ENCODE measurements around the gene SLCO3A1. TPM values are rescaled to one million over a fixed set of nuclear protein-coding genes. Genes with fewer than 3 reads are reported as not detected.

The SLCO3A1 gene
- total and polyA plus RNA-seq, 2 donors (not counting 1 experiment from before 2014, with no cell fraction given), result 8.1 to 16.8 TPM

- H3K9me3 ChIP-seq (ENCODE audit: control insufficient read depth, insufficient read depth, low read depth, low read length), result no peaks in the 10 kb centered on the region
- H2AFZ ChIP-seq (ENCODE audit: low read length), result no peak overlapping the region
- no peak overlapping the region for H3K27ac ChIP-seq (ENCODE audit: insufficient read depth, low read length)
- no peak for TF ChIP-seq CTCF (conservative IDR thresholded peaks at IDR 0.05 in 1 of 2, IDR thresholded peaks at IDR 0.05 in 1 of 2; ENCODE audit: low read depth in 1 of 2, low read length in 2 of 2)
- no peak for TF ChIP-seq EZH2 (IDR thresholded peaks at IDR 0.05; ENCODE audit: low read length, missing control alignments)
- H3K79me2 ChIP-seq (ENCODE audit: control insufficient read depth, insufficient read depth, low read length), result no peaks in the 10 kb centered on the region
- no peaks in the 10 kb centered on the region for H3K36me3 ChIP-seq (ENCODE audit: control insufficient read depth, insufficient read depth, low read length)
- H3K4me2 ChIP-seq (ENCODE audit: extremely low read depth, insufficient read depth, low read length), result no peak overlapping the region
- H3K4me1 ChIP-seq (ENCODE audit: control insufficient read depth, extremely low read depth, insufficient read depth, low read length), result no peaks in the 10 kb centered on the region
- no peak overlapping the region for H3K9ac ChIP-seq (ENCODE audit: insufficient read depth, low read length)
- no peak overlapping the region for H3K4me3 ChIP-seq (replicated peaks in 1 of 4; ENCODE audit: control extremely low read depth in 1 of 4, insufficient read depth in 1 of 4, low read depth in 3 of 4, low read length in 4 of 4)
- no peaks in the 10 kb centered on the region for H4K20me1 ChIP-seq (ENCODE audit: control insufficient read depth, extremely low read depth, insufficient read depth, low read length)
- H3K27me3 ChIP-seq (ENCODE audit: control insufficient read depth, insufficient read depth, low read length), result no peaks in the 10 kb centered on the region
- DNase-seq (ENCODE audit: low read depth in 2 of 2), result no peak
Observed at GRCh38 chr15:92115834-92116233, 262.3 kb downstream of the SLCO3A1 start.

DNA sequence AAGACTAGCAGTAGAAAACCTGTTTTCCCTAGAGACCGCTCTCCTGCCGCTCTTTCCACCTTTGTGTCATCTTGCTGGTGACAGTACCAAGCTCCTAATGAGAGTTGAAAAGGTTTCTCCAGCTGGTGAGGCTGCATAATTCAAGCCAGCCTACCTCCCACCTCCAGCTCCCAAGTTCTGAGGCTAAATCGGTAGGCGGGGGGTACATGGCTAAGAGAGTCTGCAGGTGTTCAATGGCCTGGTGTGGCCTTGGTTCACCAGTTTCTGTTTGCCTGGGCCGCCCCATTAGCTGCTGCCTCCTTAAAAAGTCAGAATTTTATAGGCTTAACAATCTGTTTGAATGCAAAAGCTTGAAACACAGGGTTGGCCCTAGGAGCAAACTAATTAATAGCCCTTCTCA lies 262.8 kb downstream of the SLCO3A1 start:
- Histone ChIP-seq H3K9me3 (ENCODE audit: control insufficient read depth, insufficient read depth, low read depth, low read length) (no peaks in the 10 kb centered on the region), H3K4me1 (ENCODE audit: control insufficient read depth, extremely low read depth, insufficient read depth, low read length) (no peaks in the 10 kb centered on the region), H3K4me2 (ENCODE audit: extremely low read depth, insufficient read depth, low read length) (no peak overlapping the region), H3K27me3 (ENCODE audit: control insufficient read depth, insufficient read depth, low read length) (no peaks in the 10 kb centered on the region), H3K36me3 (ENCODE audit: control insufficient read depth, insufficient read depth, low read length) (no peaks in the 10 kb centered on the region), H3K9ac (ENCODE audit: insufficient read depth, low read length) (no peak overlapping the region), H4K20me1 (ENCODE audit: control insufficient read depth, extremely low read depth, insufficient read depth, low read length) (no peaks in the 10 kb centered on the region), H2AFZ (ENCODE audit: low read length) (no peak overlapping the region), H3K27ac (ENCODE audit: insufficient read depth, low read length) (no peak overlapping the region), H3K79me2 (ENCODE audit: control insufficient read depth, insufficient read depth, low read length) (no peaks in the 10 kb centered on the region), H3K4me3 (replicated peaks in 1 of 4; ENCODE audit: control extremely low read depth in 1 of 4, insufficient read depth in 1 of 4, low read depth in 3 of 4, low read length in 4 of 4) (no peak overlapping the region)
- DNase-seq (ENCODE audit: low read depth in 2 of 2), result no peak
- TF ChIP-seq EZH2 (IDR thresholded peaks at IDR 0.05; ENCODE audit: low read length, missing control alignments) (no peak), CTCF (conservative IDR thresholded peaks at IDR 0.05 in 1 of 2, IDR thresholded peaks at IDR 0.05 in 1 of 2; ENCODE audit: low read depth in 1 of 2, low read length in 2 of 2) (no peak)

DNA sequence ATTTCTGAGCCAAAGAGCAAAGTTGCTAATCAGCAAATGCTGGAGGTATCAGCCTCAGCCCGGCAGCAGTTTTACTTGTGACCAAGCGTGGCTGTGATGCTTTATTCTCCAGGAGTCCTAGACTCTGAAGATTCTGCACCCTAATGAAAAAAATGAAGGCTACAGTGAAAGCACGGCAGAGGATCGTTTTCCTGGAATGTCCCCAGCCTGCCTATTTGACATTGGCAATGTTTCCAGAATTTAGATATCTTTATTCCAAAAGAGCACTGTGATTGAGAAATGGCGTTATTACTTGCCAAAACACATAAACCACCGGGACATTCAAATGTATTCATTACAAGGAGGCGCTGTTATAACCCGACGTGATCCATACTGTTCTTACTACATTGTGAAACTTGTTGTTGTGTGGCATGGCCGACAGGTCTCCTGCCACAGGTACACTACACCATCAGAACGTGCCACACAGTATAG lies 263.8 kb downstream of the SLCO3A1 start:
- no peaks in the 10 kb centered on the region for H3K27me3 ChIP-seq (ENCODE audit: control insufficient read depth, insufficient read depth, low read length)
- no peak overlapping the region for H3K9ac ChIP-seq (ENCODE audit: insufficient read depth, low read length)
- no peaks in the 10 kb centered on the region for H3K36me3 ChIP-seq (ENCODE audit: control insufficient read depth, insufficient read depth, low read length)
- TF ChIP-seq EZH2 (IDR thresholded peaks at IDR 0.05; ENCODE audit: low read length, missing control alignments) (no peak), CTCF (conservative IDR thresholded peaks at IDR 0.05 in 1 of 2, IDR thresholded peaks at IDR 0.05 in 1 of 2; ENCODE audit: low read depth in 1 of 2, low read length in 2 of 2) (no peak)
- no peaks in the 10 kb centered on the region for H3K79me2 ChIP-seq (ENCODE audit: control insufficient read depth, insufficient read depth, low read length)
- no peaks in the 10 kb centered on the region for H3K4me1 ChIP-seq (ENCODE audit: control insufficient read depth, extremely low read depth, insufficient read depth, low read length)
- no peak overlapping the region for H3K4me2 ChIP-seq (ENCODE audit: extremely low read depth, insufficient read depth, low read length)
- H3K9me3 ChIP-seq (ENCODE audit: control insufficient read depth, insufficient read depth, low read depth, low read length), result no peaks in the 10 kb centered on the region
- DNase-seq (ENCODE audit: low read depth in 2 of 2), result peak in 1 of 2 donors; percentile 47
- no peak overlapping the region for H3K27ac ChIP-seq (ENCODE audit: insufficient read depth, low read length)
- H2AFZ ChIP-seq (ENCODE audit: low read length), result no peak overlapping the region
- no peaks in the 10 kb centered on the region for H4K20me1 ChIP-seq (ENCODE audit: control insufficient read depth, extremely low read depth, insufficient read depth, low read length)
- no peak overlapping the region for H3K4me3 ChIP-seq (replicated peaks in 1 of 4; ENCODE audit: control extremely low read depth in 1 of 4, insufficient read depth in 1 of 4, low read depth in 3 of 4, low read length in 4 of 4)
